LNCaP clone FGC (cell line): ENCODE measurements around the gene NOP14.

Experiments used
- DNase-seq: peaks from one replicate; pipeline ENCODE4 v3.0.0-alpha.2; 2011; ENCODE audit warnings: low read depth
- H3K4me3 ChIP-seq: 2 replicates; pipeline ENCODE4 v1.5.1; 2011; ENCODE audit warnings: mild to moderate bottlenecking, low read depth, low read length, control low read depth
- TF ChIP-seq, protein P1 (sequence below): IDR thresholded peaks from 2 replicates; pipeline ENCODE4 v1.5.1; 2012; ENCODE audit warnings: mild to moderate bottlenecking; ENCODE audit not compliant: control insufficient read depth, insufficient read depth; ENCODE audit errors: extremely low read depth

The NOP14 gene

DNA sequence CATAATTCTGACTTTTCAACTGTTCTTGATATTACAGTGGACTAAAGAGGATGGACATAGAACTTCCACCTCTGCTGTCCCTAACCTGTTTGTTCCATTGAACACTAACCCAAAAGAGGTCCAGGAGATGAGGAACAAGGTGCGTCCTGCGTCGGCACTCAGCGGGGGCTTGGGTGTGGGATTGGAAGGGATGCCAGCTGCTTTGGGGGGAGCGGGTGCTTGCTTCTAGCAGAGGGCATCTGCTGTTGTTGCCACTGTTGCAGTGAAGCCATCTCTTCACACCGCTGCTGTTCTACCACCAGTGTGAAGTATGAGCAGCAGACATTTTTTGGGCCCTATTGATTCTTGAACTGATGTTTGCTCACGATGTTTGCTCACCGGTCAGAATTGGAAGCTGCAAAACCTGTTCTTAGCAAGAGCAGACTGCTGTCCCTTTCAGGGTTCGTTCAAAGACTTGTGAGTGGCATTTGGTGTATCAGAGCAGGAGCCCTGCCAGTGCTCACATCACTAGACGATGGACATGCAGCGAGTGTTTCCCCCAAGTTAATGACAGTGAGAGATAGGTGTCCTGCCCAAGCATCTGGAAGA, 55.4 kb downstream of the NOP14 start:
- TF ChIP-seq, protein P1, sequence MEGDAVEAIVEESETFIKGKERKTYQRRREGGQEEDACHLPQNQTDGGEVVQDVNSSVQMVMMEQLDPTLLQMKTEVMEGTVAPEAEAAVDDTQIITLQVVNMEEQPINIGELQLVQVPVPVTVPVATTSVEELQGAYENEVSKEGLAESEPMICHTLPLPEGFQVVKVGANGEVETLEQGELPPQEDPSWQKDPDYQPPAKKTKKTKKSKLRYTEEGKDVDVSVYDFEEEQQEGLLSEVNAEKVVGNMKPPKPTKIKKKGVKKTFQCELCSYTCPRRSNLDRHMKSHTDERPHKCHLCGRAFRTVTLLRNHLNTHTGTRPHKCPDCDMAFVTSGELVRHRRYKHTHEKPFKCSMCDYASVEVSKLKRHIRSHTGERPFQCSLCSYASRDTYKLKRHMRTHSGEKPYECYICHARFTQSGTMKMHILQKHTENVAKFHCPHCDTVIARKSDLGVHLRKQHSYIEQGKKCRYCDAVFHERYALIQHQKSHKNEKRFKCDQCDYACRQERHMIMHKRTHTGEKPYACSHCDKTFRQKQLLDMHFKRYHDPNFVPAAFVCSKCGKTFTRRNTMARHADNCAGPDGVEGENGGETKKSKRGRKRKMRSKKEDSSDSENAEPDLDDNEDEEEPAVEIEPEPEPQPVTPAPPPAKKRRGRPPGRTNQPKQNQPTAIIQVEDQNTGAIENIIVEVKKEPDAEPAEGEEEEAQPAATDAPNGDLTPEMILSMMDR, result no peak
- peak; percentile 95 for DNase-seq
- H3K4me3 ChIP-seq, result peak overlapping the region; percentile 39

DNA sequence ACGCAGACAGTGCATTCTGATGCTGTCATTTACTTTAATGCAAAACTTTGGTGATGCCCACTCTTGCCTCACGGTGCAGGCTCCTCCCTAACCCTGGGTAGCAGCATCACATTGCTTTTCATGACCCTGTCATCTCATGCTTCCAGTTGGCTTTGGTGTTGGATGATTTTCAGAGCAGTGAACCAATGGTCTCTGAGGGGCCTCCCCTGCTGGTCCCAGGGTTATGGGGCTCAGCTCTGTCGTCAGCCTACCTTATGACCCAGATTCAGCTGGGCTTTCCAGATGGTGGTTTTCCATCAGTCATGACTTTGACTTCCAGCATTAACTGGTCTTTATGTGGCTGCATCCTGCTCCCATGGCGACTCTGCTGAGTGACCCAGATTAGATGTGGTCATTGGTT, 56.0 kb downstream of the NOP14 start:
- DNase-seq, result no peak
- H3K4me3 ChIP-seq, result no peak overlapping the region
- TF ChIP-seq, protein P1, result no peak

DNA sequence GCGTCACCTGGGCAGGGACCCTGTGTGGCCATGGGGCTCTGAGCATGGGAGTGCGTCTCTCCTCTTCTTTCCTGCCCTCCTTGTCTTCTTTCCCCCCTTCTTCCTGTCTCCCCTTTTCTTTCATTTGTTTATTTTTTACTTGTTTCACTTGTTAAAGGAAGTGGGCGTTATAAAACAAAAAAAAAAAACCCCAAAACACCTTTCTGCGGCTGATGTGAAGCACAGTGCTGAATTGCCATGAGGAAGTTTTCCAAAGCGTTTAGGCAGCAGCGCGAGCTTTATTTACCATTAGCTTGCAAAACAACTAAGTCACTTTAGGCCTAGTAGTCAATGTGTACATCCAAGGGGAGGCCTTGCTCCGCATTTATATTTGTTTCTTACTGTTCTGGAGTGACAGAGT, 57.0 kb downstream of the NOP14 start:
- no peak for DNase-seq
- H3K4me3 ChIP-seq, result no peak overlapping the region
- TF ChIP-seq, protein P1, result no peak

DNA sequence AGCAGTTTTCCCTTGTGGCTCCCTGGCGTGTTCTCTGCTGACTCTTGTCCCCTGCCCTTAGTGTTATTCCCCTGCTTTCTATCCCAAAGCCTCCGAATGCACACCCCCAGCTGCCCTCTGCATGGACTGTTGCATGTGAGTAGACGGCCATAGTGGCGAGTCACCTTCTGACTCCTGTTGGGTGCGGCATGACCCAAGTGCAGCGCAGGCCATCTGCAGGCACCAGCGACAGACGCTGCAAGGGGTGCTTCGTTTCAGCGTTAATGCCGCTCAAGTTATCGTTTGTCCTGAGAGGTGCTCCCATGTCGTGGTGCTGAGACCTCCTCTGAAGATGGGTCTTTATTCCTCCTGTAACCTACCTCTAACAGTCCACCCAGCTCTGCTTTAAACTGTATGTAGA, 57.7 kb downstream of the NOP14 start:
- no peak for DNase-seq
- TF ChIP-seq, protein P1, result no peak
- H3K4me3 ChIP-seq, result no peak overlapping the region

DNA sequence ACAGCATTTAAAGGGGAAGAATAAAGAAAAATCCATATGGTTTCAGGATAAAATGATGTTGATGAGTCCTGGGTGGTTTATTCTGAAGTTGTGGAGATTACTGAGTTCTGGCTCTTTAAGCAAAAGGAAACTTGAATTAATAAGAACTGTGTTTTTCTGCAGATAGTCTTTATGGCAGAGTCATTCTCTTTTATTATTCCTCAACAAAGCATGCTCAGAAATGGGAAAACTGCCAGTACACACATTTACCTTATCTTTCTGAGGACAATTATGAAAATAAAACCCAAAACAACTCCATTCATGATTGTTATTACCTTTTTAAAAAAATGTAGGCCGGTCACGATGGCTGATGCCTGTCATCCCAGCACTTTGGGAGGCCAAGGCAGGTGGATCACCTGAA, 61.1 kb downstream of the NOP14 start:
- no peak overlapping the region for H3K4me3 ChIP-seq
- DNase-seq, result no peak
- TF ChIP-seq, protein P1, result no peak

DNA sequence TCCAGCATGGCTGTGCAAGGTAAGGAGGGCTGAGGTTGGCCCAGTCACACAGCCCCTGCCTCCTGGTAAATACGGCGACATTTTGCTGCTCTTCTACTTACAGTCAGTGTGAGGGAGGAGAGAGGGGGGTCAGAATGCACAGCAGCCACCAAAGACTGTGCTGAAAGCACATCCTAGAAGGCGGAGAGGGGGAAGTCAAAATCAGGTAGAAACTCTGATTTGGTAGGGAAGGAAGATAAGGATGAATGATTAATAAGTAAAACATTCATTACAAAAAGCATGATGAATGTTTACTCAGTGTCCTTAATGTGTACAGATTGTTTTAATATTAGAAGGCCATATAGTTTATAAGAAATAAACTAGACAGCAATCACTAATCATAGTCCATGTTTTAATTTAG, 62.0 kb downstream of the NOP14 start:
- DNase-seq, result no peak
- TF ChIP-seq, protein P1, result no peak
- no peak overlapping the region for H3K4me3 ChIP-seq

DNA sequence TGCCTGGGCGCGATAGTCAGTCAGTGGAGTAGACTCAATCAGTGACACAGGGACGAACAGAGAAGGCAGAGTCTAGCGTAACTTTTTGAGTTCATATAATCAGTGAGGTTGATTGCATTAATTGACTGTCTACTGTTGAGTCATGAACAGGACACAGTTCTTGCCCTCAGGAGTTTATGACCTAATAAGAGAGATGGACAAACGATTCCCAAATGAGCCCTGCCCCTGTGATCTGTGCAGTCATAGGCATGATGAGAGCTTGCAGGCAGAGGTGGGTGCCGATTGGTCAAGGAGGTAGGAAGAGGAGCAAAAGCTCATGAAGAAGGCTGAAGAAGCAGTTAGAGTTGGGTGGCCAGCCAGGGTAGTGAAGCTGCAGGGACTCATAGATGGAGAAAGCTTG, 62.5 kb downstream of the NOP14 start:
- DNase-seq, result no peak
- TF ChIP-seq, protein P1, result no peak
- H3K4me3 ChIP-seq, result no peak overlapping the region
